Ovary (tissue), 9 donors: ENCODE results near the gene TMEM131. TPM values are rescaled to one million over a fixed set of nuclear protein-coding genes. Genes with fewer than 3 reads are reported as not detected.
"Not testable (repeated sequence)": the region's sequence is repeated elsewhere in the genome, so short reads cannot be mapped to it uniquely, and the experiment has no call there.

Experiments
- DNase-seq, 5 donors: peaks; one replicate each; pipeline ENCODE4 v3.0.0-alpha.2; 2019 to 2020
- H3K27ac ChIP-seq, 2 donors: fragments of 200-600 bp; one replicate each; pipeline versions ENCODE4 v1.5.1 to v1.8.0; 2019 to 2022
- H3K27me3 ChIP-seq: fragments of 200-600 bp; one replicate; pipeline ENCODE4 v1.8.0; 2022
- H3K36me3 ChIP-seq: fragments of 200-600 bp; sonication (generic); one replicate; pipeline ENCODE4 v1.5.1; 2019
- H3K4me1 ChIP-seq: one replicate; pipeline ENCODE4 v1.8.1; 2013; ENCODE audit warnings: mild to moderate bottlenecking, moderate library complexity; ENCODE audit not compliant: insufficient read depth
- H3K4me3 ChIP-seq: fragments of 200-600 bp; sonication (generic); one replicate; pipeline ENCODE4 v1.5.1; 2017
- H3K9me3 ChIP-seq, 2 donors: fragments of 200-600 bp in 1 of 2; sonication (generic) in 1 of 2; one replicate each; pipeline versions ENCODE4 v1.5.1 to v1.8.1; 2013 to 2019; ENCODE audit warnings: mild to moderate bottlenecking in 1 of 2, moderate library complexity in 1 of 2
- EP300 ChIP-seq: sonication (generic); formaldehyde crosslinking; IDR thresholded peaks from one replicate; pipeline ENCODE4 v1.6.1; 2017; ENCODE audit warnings: antibody characterized with exemption
- POLR2A ChIP-seq: fragments of 450-650 bp; IDR thresholded peaks from one replicate; pipeline ENCODE4 v1.6.1; 2017; ENCODE audit warnings: antibody characterized with exemption, mild to moderate bottlenecking, moderate library complexity
- WGBS, 3 donors: extraction: QIAGEN DNeasy Blood & Tissue Kit in 1 of 3; methylation state at CpG; one replicate each; pipeline versions ENCODE4 v1.1.5 to v1.1.7; 2013 to 2017; 5-methylcytosine and 5-hydroxymethylcytosine counted together
- intact Hi-C, 4 donors: fragments of 100-400 bp; cut with DNase I; formaldehyde crosslinking; loops; one replicate each; pipeline versions ENCODE4 v1.11.0 to v1.15.1; 2022 to 2023
- polyA plus RNA-seq, 2 donors: library from polyadenylated mRNA; stranded (reverse); fragments of 200-250 nt in 1 of 2; fragments of 350-450 nt in 1 of 2; fragmentation: Illumina TruSeq in 1 of 2; extraction: RNeasy Lipid Tissue Mini Kit (QIAGEN cat#74804) in 1 of 2; gene quantifications; one replicate each; pipeline ENCODE4 v1.2.3, GENCODE V29; 2013 to 2014
- total RNA-seq, 7 donors: library from RNA; depleted of rRNA in 2 of 7; stranded (reverse); fragments of >200 nt in 2 of 7; fragmentation: NEBNext Ultra II Directional in 3 of 7; extraction: Animal tissue kit (Norgen Biotek cat#: 25700) in 3 of 7; gene quantifications; one replicate each; pipeline versions ENCODE4 v1.1.0 to v1.2.4, GENCODE V29; 2016 to 2023
- TF ChIP-seq, protein P1 (sequence below), 3 donors: fragments of 450-650 bp in 2 of 3; fragments of 200-600 bp in 1 of 3; IDR thresholded peaks; one replicate each; pipeline versions ENCODE4 v1.5.1 to v1.8.0; 2016 to 2022; ENCODE audit warnings: antibody characterized with exemption in 3 of 3, mild to moderate bottlenecking in 1 of 3
- donor health status: DM: no; HTN: no; CAD: no; lungs with moderate emphysema.
- donor health status: DM: no; HTN: no; CAD: no.
- donor health status: Bipolar disorder and iron deficiency.
- donor health status: DM: yes; HTN: yes; CAD: no.
- donor health status: DM: no; HTN: no; CAD: no.
- donor health status: DM: yes; HTN: yes; CAD: no.

The TMEM131 gene
- total and polyA plus RNA-seq, 9 donors = 16.1 to 44.0 (median 38.4) TPM

- intact Hi-C loops = no loop called here
- Histone ChIP-seq H3K36me3 (no peaks in the 10 kb centered on the region), H3K9me3 (no peaks in the 10 kb centered on the region), H3K27me3 (no peaks in the 10 kb centered on the region), H3K4me3 (no peak overlapping the region), H3K4me1 (no peaks in the 10 kb centered on the region), H3K27ac (no peak overlapping the region)
- TF ChIP-seq EP300 = no peak
- TF ChIP-seq, protein P1, sequence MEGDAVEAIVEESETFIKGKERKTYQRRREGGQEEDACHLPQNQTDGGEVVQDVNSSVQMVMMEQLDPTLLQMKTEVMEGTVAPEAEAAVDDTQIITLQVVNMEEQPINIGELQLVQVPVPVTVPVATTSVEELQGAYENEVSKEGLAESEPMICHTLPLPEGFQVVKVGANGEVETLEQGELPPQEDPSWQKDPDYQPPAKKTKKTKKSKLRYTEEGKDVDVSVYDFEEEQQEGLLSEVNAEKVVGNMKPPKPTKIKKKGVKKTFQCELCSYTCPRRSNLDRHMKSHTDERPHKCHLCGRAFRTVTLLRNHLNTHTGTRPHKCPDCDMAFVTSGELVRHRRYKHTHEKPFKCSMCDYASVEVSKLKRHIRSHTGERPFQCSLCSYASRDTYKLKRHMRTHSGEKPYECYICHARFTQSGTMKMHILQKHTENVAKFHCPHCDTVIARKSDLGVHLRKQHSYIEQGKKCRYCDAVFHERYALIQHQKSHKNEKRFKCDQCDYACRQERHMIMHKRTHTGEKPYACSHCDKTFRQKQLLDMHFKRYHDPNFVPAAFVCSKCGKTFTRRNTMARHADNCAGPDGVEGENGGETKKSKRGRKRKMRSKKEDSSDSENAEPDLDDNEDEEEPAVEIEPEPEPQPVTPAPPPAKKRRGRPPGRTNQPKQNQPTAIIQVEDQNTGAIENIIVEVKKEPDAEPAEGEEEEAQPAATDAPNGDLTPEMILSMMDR (IDR thresholded peaks at IDR 0.05) = no peak
- TF ChIP-seq POLR2A = no peak
- DNase-seq = no peak
- 85 to 98% (median 87%) methylated on average over 5 of the region's 5 CpGs for WGBS, 3 donors
These were observed 144.6 kb downstream of the TMEM131 start for GRCh38 chr2:97851172-97851571.

GRCh38 chr2:97849881-97850528 is 145.7 kb downstream of the TMEM131 start:
- Histone ChIP-seq H3K9me3 (no peaks in the 10 kb centered on the region), H3K27ac (no peak overlapping the region), H3K27me3 (no peaks in the 10 kb centered on the region), H3K4me3 (no peak overlapping the region), H3K36me3 (no peaks in the 10 kb centered on the region), H3K4me1 (no peaks in the 10 kb centered on the region)
- no peak for DNase-seq
- TF ChIP-seq POLR2A (no peak), EP300 (no peak)
- intact Hi-C loops = no loop called here
- 93 to 97% (median 95%) methylated on average over 3 of the region's 3 CpGs for WGBS, 3 donors

GRCh38 chr2:97848306-97848705 is 147.4 kb downstream of the TMEM131 start:
- H3K27ac ChIP-seq = no peak overlapping the region
- H3K9me3 ChIP-seq = no peaks in the 10 kb centered on the region
- no peak overlapping the region for H3K4me3 ChIP-seq
- H3K36me3 ChIP-seq = no peaks in the 10 kb centered on the region
- 80 to 83% (median 83%) methylated on average over 1 of the region's 1 CpG for WGBS, 3 donors
- H3K4me1 ChIP-seq = no peaks in the 10 kb centered on the region
- intact Hi-C loops = no loop called here
- H3K27me3 ChIP-seq = no peaks in the 10 kb centered on the region
- no peak for TF ChIP-seq POLR2A
- TF ChIP-seq, protein P1 (IDR thresholded peaks at IDR 0.05) = no peak
- DNase-seq = no peak

- H3K27me3 ChIP-seq, H3K9me3 ChIP-seq, DNase-seq, H3K27ac ChIP-seq, intact Hi-C loops, H3K4me1 ChIP-seq, H3K36me3 ChIP-seq, H3K4me3 ChIP-seq: not testable (repeated sequence)
- 95 to 99% (median 96%) methylated on average over 12 of the region's 12 CpGs for WGBS, 3 donors
These were observed 149.0 kb downstream of the TMEM131 start for GRCh38 chr2:97846716-97847115.

DNA sequence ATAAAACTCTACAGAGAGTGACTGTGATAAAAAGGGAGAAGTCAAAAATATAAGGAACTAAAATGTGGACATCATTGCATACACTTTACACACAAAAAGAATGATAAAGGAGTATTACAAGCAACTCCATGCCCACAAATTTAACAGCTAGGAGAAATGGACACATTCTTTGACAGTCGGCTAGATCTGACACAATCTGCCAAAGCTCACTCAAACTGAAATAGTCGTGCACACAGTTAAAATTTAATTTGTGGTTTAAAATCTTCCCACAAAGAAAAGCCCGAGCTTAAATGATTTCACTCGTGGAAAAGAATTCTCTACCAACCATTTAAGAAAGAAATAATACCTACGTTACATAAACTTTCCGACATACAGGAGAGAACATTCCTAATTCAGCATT is 149.9 kb downstream of the TMEM131 start:
- no peaks in the 10 kb centered on the region for H3K27me3 ChIP-seq
- 96 to 97% (median 96%) methylated on average over 6 of the region's 6 CpGs for WGBS, 3 donors
- intact Hi-C loops = no loop called here
- H3K36me3 ChIP-seq = no peaks in the 10 kb centered on the region
- no peaks in the 10 kb centered on the region for H3K9me3 ChIP-seq
- no peaks in the 10 kb centered on the region for H3K4me1 ChIP-seq
- TF ChIP-seq EP300 (no peak), POLR2A (no peak)
- TF ChIP-seq, protein P1 (IDR thresholded peaks at IDR 0.05) = no peak
- DNase-seq = no peak
- H3K4me3 ChIP-seq = no peak overlapping the region
- no peak overlapping the region for H3K27ac ChIP-seq
